Ishikawa (cell line): ENCODE results near the gene FHL2.

ENCODE experiments used
- EP300 ChIP-seq: IDR thresholded peaks from 2 replicates; pipeline ENCODE4 v1.6.1; 2012; ENCODE audit warnings: borderline replicate concordance
- USF1 ChIP-seq: IDR thresholded peaks from 2 replicates; pipeline ENCODE4 v1.6.1; 2012
- YY1 ChIP-seq: IDR thresholded peaks from 2 replicates; pipeline ENCODE4 v1.6.1; 2012; ENCODE audit warnings: low read depth

DNA sequence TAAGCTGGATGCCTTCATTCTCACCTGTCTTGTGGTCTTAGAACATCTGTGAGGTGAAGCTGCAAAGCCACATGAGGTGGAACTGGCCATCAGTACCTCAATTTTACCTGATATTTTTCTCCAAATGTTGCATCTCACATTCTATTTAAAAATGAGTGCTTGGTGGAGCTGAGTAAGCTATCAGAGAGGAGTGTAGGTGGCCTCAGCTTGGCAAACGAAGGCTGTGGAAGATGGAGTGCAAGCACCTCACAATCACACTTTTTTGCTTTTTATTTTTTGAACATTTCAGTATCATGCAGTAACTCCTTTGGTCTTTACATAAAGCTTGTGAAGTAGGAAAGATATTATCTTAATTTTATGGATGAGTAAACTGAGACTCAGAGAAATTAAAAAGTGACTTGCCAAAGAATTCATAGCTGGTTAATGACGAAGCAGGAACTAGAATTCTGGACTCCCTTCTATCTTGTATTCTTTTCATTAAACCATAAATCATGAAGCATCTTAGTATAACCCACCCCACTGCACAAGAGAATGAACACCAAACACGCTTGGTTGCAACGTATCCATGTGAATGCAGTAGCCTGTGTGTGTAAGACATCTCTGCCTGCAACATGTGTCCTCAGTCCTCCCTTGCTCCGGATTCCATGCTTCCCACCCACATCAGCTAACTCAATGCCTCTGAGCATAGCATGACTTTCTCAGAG is 34.3 kb downstream of the FHL2 start:
- TF ChIP-seq EP300 (no peak), USF1 (no peak), YY1 (no peak)
